ENCODE data around the gene CELSR1.

Gene CELSR1

DNA sequence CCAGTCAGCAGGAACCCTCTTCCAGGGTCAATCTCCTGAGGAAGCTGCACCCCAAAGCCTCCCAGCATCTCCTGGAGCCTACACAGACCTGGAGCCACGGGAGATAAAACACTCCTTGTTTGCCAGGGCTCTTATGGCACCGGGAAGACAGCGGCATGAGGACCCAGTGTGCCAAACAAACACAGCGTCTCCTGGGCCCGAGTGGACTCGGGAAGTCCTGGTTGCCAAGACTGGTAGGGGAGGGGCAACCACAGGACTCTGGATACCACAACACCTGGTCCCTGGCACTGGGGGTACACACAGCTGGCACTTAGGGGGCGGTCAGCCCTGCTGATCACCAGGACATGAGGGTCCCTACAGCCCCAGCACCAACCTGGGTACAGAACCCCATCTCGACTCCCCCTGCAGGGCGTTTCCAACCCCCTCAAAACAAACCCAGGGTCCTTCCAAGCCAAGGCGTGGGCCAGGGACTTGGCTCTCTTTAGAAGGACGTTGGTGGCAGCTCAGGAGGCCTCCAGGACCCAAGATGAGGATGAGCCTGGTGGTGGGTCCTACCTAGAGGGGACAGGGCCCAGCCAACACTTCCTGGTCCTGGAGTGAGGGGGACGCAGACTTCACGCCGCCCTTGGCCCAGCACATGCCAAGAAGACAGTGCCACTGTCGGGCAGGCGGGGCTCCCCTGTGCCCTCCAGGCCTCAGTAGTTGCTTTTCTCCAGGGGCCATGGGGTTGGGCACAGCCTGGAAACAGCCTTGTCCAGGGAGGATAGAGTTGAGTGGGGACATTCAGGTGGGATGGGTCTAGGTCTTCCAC, 85.0 kb downstream of the CELSR1 start (continued):
- TF ChIP-seq TSHZ2 (CRISPR knock-in tag; IDR thresholded peaks at IDR 0.05) (no peak), ZC3H10 (CRISPR knock-in tag; IDR thresholded peaks at IDR 0.05) (no peak), POU6F1 (CRISPR knock-in tag; IDR thresholded peaks at IDR 0.05; ENCODE audit: borderline replicate concordance, low read depth) (no peak), ZNF565 (CRISPR knock-in tag; conservative IDR thresholded peaks at IDR 0.05; ENCODE audit: low read depth) (no peak)

- TF ChIP-seq TSHZ2 (CRISPR knock-in tag; IDR thresholded peaks at IDR 0.05) (no peak), TCF4 (CRISPR knock-in tag; IDR thresholded peaks at IDR 0.05; ENCODE audit: borderline replicate concordance) (no peak), SNAI2 (CRISPR knock-in tag; IDR thresholded peaks at IDR 0.05) (no peak), CREB5 (CRISPR knock-in tag; IDR thresholded peaks at IDR 0.05; ENCODE audit: low read depth) (no peak), ISL1 (CRISPR knock-in tag; IDR thresholded peaks at IDR 0.05) (no peak), ZFP30 (CRISPR knock-in tag; IDR thresholded peaks at IDR 0.05) (no peak)
- TF ChIP-seq, protein P1, sequence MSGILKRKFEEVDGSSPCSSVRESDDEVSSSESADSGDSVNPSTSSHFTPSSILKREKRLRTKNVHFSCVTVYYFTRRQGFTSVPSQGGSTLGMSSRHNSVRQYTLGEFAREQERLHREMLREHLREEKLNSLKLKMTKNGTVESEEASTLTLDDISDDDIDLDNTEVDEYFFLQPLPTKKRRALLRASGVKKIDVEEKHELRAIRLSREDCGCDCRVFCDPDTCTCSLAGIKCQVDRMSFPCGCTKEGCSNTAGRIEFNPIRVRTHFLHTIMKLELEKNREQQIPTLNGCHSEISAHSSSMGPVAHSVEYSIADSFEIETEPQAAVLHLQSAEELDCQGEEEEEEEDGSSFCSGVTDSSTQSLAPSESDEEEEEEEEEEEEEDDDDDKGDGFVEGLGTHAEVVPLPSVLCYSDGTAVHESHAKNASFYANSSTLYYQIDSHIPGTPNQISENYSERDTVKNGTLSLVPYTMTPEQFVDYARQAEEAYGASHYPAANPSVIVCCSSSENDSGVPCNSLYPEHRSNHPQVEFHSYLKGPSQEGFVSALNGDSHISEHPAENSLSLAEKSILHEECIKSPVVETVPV (CRISPR knock-in tag; IDR thresholded peaks at IDR 0.05) = no peak
- ATAC-seq = no peak
Observed at GRCh38 chr22:46451741-46452140, 85.7 kb downstream of the CELSR1 start.

GRCh38 chr22:46450931-46451561, 86.4 kb downstream of the CELSR1 start:
- TF ChIP-seq SNAI2 (CRISPR knock-in tag; IDR thresholded peaks at IDR 0.05) = no peak
- no peak for TF ChIP-seq CREB5 (CRISPR knock-in tag; IDR thresholded peaks at IDR 0.05; ENCODE audit: low read depth)
- TF ChIP-seq PPARA (CRISPR knock-in tag; IDR thresholded peaks at IDR 0.05; ENCODE audit: borderline replicate concordance) = no peak
- TF ChIP-seq ZC3H10 (CRISPR knock-in tag; IDR thresholded peaks at IDR 0.05) = no peak
- TF ChIP-seq ESRRG (CRISPR knock-in tag; IDR thresholded peaks at IDR 0.05) = no peak
- TF ChIP-seq, protein P1 (CRISPR knock-in tag; IDR thresholded peaks at IDR 0.05) = no peak
- no peak for TF ChIP-seq ZFP3 (CRISPR knock-in tag; IDR thresholded peaks at IDR 0.05)
- TF ChIP-seq BACH2 (CRISPR knock-in tag; IDR thresholded peaks at IDR 0.05; ENCODE audit: borderline replicate concordance) = no peak
- no peak for ATAC-seq
